ENCODE results near the gene DRD2. TPM values are rescaled to one million over a fixed set of nuclear protein-coding genes. Genes with fewer than 3 reads are reported as not detected.

DRD2 gene
- total and polyA plus RNA-seq, 2 experiments from 2014 or later: 0.07 to 0.24 TPM

DNA sequence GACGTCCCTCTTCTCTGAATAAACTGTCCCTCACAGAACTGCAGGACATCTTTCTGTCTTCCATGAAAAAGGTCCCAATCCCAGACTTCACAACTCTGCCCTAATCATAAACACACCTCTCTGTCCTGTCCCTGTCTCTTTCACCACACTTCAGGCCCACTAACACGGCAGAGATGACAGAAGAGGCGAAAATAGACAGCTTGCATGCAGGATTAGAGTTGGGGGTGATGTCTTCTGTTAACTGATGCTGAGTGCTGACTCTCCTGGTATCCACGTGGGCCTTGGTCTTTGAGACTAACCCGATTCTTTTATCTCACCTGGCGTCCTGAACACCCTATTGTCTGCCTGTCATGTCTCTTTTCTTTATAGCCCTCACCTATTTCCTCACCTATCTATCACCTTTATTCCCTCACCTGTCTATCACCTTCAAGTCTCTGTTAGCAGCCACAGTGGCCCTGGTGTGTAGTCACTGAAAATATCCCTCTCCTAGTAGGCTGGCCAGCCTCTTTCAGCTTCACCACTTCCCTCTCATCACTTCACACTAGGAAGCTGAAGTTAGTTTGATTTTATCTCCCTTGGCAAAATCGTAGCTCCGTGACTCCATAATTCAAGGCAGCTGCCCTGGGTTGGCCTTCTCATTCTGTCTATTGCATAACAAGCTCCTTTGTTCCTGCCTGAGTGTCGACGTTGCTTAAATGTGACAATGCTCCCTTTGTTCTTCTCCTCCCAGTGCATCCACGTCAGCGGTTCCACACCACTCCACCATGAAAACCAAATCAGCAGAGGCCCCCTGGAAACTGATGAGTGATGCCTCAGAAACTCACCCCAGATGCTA, 30.6 kb upstream of the DRD2 start:
- H3K27ac ChIP-seq: no peak overlapping the region
- no peak for TF ChIP-seq CTCF (IDR thresholded peaks at IDR 0.05; ENCODE audit: low read depth, low read length)
- peak in 1 of 2 donors; percentile 97 for DNase-seq (ENCODE audit: low read depth in 1 of 2, low spot score in 1 of 2)

GRCh38 chr11:113505046-113505445, 29.8 kb upstream of the DRD2 start:
- Histone ChIP-seq H3K27me3 (no peaks in the 10 kb centered on the region), H3K9me3 (ENCODE audit: low read depth) (no peaks in the 10 kb centered on the region), H3K4me3 (no peak overlapping the region), H3K27ac (no peak overlapping the region), H3K36me3 (no peaks in the 10 kb centered on the region), H3K4me1 (ENCODE audit: low read depth) (no peaks in the 10 kb centered on the region)
- no peak for TF ChIP-seq CTCF (IDR thresholded peaks at IDR 0.05; ENCODE audit: low read depth, low read length)
- DNase-seq (ENCODE audit: low read depth in 1 of 2, low spot score in 1 of 2): peak in 1 of 2 donors; percentile 67

More for the DNA sequence above, 30.6 kb upstream of the DRD2 start:
- H3K4me3 ChIP-seq: no peak overlapping the region
- no peaks in the 10 kb centered on the region for H3K9me3 ChIP-seq (ENCODE audit: low read depth)
- H3K4me1 ChIP-seq (ENCODE audit: low read depth): no peaks in the 10 kb centered on the region
- H3K27me3 ChIP-seq: no peaks in the 10 kb centered on the region
- H3K36me3 ChIP-seq: no peaks in the 10 kb centered on the region

GRCh38 chr11:113504586-113504985, 29.4 kb upstream of the DRD2 start:
- DNase-seq (ENCODE audit: low read depth in 1 of 2, low spot score in 1 of 2): peak in 1 of 2 donors; percentile 58
- Histone ChIP-seq H3K4me1 (ENCODE audit: low read depth) (no peaks in the 10 kb centered on the region), H3K36me3 (no peaks in the 10 kb centered on the region), H3K27me3 (no peaks in the 10 kb centered on the region), H3K27ac (no peak overlapping the region), H3K4me3 (no peak overlapping the region), H3K9me3 (ENCODE audit: low read depth) (no peaks in the 10 kb centered on the region)
- TF ChIP-seq CTCF (IDR thresholded peaks at IDR 0.05; ENCODE audit: low read depth, low read length): no peak

GRCh38 chr11:113504071-113504470, 28.9 kb upstream of the DRD2 start:
- H3K27ac ChIP-seq: no peak overlapping the region
- no peaks in the 10 kb centered on the region for H3K9me3 ChIP-seq (ENCODE audit: low read depth)
- H3K27me3 ChIP-seq: no peaks in the 10 kb centered on the region
- no peak for TF ChIP-seq CTCF (IDR thresholded peaks at IDR 0.05; ENCODE audit: low read depth, low read length)
- DNase-seq (ENCODE audit: low read depth in 1 of 2, low spot score in 1 of 2): no peak
- no peak overlapping the region for H3K4me3 ChIP-seq
- H3K4me1 ChIP-seq (ENCODE audit: low read depth): no peaks in the 10 kb centered on the region
- H3K36me3 ChIP-seq: no peaks in the 10 kb centered on the region

DNA sequence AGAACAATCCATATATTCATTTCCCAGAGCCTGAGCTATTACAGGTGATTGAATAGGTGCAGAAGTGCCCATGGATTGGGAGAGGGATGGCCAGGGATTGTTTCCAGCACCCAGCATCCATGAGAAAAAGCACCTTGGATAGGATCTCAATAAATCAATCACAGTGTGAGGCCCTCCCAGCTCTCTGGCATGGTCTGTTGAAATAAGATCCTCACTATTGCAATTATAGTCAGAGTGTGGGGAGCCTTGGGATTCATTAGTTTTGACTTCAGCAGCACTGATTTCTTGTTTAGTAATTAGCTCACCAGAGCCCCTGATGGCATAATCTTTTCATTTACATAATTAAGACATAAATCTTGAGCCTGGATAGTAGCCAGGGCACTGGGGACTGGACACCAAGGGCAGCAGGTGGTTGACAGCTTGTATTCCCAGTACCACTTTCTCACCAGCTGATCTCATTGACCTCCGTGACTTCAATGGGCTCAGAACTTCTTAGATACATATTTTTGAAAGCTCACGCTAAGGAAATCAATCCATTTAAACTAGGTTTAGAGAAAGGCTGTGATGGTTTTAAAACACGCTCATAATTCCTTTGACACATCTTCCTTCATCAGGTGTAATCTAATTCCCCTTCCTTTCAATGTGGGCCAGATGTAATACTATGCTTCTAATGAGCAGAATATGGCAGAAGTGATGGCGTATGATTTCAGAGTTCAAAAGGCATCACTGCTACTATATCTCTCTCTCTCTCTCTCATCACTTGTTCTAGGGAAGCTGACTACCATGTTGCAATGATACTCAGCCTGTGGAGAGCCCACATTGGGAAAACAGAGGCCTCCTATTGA, 22.1 kb upstream of the DRD2 start:
- H3K4me1 ChIP-seq (ENCODE audit: low read depth): no peaks in the 10 kb centered on the region
- H3K27me3 ChIP-seq: no peaks in the 10 kb centered on the region
- no peak for TF ChIP-seq CTCF (IDR thresholded peaks at IDR 0.05; ENCODE audit: low read depth, low read length)
- no peaks in the 10 kb centered on the region for H3K36me3 ChIP-seq
- no peak overlapping the region for H3K27ac ChIP-seq
- no peak for DNase-seq (ENCODE audit: low read depth in 1 of 2, low spot score in 1 of 2)
- no peaks in the 10 kb centered on the region for H3K9me3 ChIP-seq (ENCODE audit: low read depth)
- no peak overlapping the region for H3K4me3 ChIP-seq
